Raji (cell line): Measurements from ENCODE around the gene CILP.

ENCODE experiments used
- POLR2A ChIP-seq: IDR thresholded peaks from 2 replicates; pipeline ENCODE4 v1.6.1; 2011; ENCODE audit warnings: low read depth, low read length, control low read depth; ENCODE audit not compliant: insufficient read depth

CILP gene

DNA sequence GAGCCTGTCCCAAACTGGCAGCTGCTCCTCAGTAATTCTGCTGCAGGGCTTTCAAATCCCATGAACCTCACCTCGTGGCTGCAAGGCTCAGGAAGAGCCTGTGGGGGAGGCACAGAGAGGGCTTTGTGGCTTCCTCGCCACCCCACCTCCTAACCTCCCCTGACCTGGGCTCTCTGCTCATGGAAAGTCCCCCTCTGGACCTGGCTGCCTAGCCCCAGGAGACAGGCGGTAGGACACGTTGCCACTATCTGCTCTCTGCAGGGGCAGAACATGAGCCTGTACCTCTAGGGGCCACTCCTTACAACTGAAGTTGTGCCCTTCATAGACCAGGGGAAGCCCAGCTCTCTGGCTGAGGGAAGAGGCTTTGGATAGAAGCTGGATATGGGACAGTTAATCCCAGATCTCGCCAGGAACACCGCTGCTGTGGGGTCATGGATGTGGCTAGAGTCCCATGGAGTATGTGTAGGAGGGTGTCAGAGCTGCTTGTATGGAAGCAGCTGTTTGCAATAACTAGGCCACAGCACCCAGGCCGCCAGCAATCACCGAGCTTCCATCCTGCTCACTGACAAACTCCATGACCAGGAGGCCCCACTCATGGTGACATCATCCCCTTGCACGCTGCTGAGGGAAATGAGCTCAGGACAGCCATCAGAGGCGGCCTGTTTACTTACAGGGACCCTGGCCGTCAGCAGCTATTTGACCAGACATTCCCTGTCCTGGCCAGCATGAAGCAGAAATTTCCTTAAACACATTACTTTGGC, 34.0 kb upstream of the CILP start:
- TF ChIP-seq POLR2A, result no peak

DNA sequence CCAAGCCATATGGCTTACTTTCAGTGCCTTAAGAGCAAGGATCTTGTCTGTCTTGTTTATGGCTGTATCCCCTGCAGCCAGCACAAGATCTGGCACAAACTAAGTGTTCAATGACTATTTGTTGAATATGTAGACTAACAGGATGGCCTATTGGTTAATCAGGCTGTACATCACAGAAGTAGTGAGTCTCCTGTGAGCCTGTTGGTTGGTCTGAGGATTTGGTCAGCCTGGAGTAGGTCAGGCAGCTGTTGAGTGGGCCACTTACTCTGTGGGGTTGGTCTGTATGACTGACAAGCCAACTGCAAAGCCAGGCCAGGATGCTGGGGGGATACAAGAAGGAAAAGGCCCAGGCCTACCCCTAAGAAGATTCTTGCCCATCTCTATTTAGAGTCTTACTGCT, 33.4 kb upstream of the CILP start:
- TF ChIP-seq POLR2A, result no peak

DNA sequence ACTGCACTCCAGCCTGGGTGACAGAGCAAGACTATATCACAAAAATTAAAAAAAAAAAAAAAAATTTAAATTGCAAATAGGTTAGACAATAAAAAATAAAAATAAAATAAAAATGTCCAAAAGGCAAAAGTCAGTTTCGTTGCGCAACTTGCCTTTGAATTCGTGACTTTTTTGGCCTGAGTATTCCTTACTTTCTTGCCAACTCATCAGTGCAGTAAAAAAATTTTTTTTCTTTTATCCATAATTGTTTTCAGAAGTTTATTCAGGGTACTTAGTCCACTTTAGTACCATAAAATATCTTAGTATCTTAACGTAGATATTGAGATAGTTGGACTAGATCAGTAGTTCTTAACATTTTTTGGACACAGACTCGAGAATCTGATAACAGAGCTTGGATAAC, 22.4 kb upstream of the CILP start:
- TF ChIP-seq POLR2A, result no peak

DNA sequence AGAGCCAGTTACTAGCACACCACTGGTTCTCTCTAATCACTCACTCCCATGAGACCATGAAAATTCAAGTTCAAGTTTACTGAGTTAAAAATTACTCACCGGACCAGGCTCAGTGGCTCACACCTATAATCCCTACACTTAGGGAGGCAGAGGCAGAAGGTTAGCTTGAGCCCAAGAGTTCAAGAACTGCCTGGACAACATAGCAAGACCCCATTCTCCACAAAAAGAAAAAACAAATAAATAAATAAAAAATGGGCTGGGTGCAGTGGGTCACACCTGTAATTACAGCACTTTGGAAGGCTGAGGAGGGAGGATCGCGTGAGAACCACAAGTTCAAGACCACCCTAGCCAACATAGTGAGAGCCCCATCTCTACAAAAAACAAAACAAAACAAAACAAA, 21.2 kb upstream of the CILP start:
- TF ChIP-seq POLR2A, result no peak

DNA sequence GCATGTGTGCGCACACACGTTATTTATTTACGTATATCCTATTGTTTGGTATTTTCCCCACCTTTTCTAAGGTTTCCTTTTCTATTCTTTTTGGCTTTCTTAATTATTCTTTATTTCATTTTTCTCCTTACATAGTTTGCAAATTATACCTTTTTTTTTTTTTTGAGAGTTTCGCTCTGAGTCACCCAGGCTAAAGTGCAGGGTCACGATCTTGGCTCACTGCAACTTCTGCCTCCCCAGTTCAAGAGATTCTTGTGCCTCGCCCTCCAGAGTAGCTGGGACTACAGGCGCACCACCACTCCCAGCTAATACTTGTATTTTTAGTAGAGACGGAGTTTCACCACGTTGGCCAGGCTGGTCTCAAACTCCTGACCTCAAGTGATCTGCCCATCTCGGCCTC, 20.0 kb upstream of the CILP start:
- TF ChIP-seq POLR2A, result no peak

DNA sequence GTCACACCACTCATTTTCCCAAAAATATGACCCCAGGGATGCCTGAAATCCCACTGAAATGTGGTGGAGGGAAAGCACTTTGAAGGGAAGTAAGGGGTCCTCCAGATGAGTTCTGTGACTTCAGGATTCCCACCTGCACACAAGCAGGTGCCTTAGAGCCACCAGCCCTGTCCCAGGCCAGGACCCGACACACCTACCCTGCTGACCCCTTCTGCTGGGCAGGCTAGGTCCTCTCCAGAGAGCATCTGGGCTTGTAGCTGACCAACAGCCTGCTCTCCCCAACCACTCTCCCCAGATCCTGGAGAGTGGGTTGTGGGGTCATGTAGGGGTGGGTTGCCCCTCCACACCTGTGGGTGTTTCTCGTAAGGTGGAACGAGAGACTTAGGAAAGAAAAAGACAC, 14.9 kb upstream of the CILP start:
- TF ChIP-seq POLR2A, result no peak

DNA sequence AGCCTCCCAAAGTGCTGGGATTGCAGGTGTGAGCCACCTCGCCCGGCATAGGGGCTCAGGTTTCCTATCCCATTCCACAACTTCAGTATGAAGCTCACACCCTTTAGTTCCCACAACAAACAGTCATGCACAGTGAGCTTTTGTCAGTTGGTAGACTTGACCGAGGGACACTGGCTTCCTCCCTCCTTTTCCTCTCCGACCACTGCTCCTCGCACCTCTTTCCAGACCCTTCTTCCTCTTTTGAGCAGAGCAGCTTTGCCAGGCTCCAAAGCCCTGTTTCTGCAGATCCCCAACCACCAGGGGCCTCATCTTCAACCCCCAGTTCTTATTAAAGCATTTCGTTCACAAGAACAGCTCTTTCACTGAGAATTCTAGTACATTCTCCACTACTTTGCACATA, 12.7 kb upstream of the CILP start:
- no peak for TF ChIP-seq POLR2A

DNA sequence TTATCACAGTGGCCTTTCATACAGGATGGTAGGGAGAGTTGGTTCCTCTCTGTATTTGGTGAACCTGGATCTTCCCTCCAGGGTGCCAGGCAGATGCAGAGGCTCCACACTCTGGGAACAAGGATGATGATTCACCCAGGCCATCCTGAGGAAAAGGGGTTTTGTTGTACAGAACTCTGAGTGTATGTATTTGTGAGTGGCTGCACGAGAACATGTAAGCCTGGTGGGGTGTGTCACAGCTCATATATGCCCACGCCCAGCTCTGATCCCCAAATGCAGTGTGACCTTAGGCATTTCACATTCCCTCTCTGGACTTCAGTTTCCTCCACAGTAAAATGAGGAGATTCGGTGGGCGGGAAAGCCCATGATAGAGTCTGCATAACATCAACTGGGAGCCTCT, 11.6 kb upstream of the CILP start:
- TF ChIP-seq POLR2A, result no peak

DNA sequence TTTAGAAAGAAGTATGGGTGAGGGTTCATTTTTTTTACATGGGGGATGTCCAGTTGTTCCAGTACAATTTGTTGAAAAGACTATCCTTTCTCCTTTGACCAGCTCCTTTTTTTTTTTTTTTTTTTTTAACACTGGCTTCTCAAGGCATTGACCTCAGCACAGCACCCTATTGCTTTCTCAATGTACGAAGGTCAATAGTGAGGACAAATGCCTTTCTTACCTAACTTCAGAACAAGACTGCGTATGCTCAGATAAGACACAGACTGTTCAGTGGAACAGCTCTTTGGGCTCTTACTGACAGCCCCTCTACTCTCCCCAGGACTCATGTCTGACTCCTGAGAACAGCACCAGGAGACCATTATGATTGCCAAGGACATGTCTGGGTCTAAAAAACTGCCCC, 10.4 kb upstream of the CILP start:
- TF ChIP-seq POLR2A, result no peak

DNA sequence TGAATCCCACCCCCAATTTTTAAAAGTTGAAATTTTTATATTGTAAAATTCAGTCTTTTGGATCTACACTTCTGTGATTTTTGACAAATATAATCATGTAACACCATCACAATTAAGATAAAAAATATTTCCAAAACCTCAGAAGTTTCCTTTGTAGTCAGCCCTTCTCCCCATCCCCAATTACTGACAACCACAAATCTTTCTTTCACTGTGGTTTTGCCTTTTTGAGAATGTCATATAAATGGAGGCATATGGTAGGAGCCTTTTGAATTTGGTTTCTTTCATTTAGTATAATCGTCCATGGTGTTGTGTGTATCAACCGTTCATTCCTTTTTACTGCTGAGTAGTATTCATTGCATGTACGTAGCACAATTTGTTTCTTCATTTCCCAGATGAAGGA, 7.9 kb upstream of the CILP start:
- TF ChIP-seq POLR2A, result no peak

DNA sequence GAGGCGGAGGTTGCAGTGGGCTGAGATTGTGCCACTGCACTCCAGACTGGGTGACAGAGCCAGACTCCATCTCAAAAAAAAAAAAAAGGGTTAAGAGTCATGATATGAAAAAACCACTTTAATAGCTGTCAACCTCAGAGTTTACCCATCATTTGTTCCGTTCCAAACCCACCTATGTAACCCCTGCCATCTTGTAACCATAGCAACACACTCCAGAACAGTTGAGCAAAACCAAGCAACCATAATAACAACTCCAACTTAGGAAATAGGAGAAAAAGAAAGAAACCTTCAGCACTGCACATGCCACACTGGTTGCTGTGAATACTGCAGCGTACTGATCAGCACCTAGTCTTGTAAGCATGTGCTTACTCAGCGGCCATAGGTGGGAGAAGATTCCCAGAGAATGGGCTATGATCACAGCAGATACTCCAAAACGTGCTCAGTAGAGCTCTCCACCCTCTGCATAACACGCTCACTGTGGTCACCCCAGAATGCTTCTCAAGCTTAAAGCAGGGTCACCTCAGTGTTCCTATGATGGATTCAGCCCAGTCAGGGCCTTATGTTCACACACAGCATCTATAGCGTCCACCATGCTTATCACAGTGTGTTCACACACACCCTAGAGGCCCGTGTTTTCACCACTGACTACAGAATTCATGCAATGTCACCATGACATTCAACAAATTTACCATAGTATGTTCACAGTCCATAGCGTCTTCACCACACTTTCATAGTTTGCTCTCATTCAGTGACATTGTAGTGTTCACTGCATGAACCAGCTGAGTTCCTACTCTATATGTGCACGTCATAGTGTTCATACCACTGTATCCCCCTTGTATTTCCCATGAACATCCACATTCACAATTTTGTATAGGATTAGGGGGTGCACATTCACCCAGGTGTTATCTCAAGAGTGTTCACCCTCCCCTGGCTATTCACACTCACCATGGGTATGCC, 6.5 kb upstream of the CILP start:
- TF ChIP-seq POLR2A, result no peak

DNA sequence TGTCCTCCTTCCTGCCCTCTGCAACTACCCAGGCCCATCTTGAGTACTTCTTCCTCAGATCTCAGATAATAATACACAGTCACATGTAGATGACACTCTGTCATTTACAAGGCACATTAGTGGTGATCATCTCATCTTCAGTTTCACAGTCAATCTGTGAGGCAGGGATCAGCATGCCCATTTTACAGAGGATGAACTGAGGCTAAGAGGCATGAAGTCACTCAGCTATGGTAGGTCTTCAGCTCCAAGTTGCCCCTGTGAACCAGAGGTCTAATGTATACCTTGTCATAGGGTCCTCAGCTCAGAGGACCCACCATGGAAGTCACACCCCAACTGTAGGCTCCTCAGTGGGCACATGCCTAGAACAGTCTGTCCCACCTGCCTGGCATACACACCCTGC, 4.2 kb upstream of the CILP start:
- no peak for TF ChIP-seq POLR2A

DNA sequence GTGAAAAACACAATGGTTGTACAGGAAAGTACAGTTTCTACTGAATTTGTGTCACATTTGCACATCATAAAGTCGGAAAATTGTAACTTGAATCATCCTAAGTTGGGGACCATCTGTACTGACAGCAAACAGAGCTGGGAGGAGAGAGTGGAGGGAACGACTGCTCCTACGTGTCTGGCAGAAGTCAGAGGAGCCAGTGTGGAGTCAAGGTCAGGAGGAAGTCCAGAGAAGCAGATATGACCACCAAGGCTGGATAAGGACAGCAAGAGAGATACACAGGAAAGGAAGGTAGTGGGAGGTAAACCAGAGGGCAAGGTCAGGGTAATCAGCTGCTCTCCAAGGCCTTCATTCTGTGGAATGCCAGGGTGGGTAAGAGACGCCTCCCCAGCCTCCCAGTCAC, 2.7 kb upstream of the CILP start:
- TF ChIP-seq POLR2A, result no peak

DNA sequence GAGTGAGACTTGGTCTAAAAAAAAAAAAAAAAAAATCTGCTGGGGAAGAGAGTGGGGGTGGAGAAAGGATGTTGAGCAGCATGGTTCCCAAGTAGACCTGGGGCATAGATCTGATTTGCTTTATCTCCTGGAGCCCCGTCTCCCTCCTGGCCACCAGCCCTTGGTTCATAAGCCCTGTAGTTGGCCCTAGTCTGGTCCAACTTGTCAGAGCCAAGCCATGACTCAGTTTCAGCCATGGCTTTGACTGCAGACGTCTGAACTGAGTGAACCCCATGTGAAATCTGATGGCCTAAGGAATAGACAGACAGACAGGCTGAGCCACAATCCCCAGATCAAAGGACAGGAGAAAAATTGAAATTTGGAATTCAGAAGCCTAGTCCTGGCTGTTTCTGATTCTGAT, 2.0 kb upstream of the CILP start:
- no peak for TF ChIP-seq POLR2A

DNA sequence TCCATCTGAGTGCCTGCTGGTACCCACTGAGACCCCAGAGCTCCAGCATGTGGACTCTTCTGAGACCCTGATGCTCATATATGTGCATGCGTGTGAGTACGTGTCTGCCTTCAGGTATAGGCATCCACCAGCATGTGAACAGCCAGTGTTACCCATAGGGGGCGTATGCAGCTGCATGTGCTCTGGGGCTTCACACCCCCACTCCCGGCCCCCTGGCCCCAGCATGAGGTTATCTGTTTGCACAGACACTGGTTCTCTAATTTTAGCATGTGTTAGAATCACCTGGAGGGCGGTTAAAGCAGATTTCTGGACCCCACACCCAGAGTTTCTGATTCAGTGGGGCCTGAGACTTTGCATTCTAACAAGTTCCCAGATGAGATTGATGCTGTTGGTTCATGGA, 824 bp upstream of the CILP start:
- TF ChIP-seq POLR2A, result no peak

DNA sequence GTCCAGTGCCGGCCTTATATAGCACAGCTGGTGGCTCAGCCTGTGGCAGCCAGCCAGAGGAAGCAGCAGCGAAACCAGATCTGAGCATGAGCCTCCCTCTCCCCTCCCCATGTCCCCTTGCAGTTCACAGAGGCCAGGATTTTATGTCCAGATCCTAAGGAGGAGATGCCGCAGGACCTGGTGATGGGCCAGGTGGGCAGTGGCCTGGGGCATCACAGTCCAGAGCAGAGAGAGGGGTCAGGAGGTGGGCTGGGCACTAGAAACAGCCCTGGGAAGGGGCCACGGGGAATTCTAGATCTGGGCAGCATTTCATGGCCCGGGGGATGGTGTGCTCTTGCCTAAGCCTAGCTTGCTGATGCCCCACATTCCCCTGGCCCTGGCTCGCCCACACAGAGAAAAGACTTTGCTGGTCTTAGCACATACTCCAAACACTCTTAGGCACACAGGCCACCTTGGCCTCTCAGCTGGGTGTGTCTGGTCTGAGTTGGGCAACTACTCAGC, 259 bp upstream of the CILP start:
- TF ChIP-seq POLR2A, result no peak
